GM21529 (cell line): ENCODE measurements around the gene TSPAN31.

Source experiments
- ATAC-seq: cut with Tn5 transposase; IDR thresholded peaks from one replicate; pipeline ENCODE4 v1.9.1; 2021; ENCODE audit not compliant: unreplicated experiment

Gene TSPAN31

GRCh38 chr12:57782243-57782607, 37.4 kb downstream of the TSPAN31 start:
- ATAC-seq: peak; percentile 4

- peak; percentile 84 for ATAC-seq
These were observed 38.0 kb downstream of the TSPAN31 start, which contains the start of gene TSFM for GRCh38 chr12:57782608-57783465. Gene TSFM (plus strand): TSS chr12:57782787. CDS start chr12:57782802, 15 bp downstream.

GRCh38 chr12:57783466-57783801, 38.6 kb downstream of the TSPAN31 start:
- ATAC-seq: no peak

DNA sequence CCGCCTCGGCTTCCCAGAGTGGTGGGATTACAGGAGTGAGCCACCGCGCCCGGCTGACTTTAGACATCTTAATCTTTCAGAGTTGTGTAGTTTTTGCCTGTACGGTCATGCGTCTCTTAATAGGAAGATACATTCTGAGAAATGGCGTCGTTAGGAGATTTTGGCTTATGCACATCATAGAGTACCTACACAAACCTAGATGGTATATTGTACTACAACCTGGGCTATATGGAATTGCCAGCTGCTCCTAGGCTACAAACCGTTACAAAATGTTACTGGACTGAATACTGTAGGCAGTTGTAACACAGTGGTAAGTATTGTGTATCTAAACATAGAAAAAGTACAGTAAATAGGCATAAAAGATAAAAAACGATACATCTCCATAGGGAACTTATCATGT, 39.0 kb downstream of the TSPAN31 start:
- ATAC-seq: no peak

GRCh38 chr12:57793920-57794319, 49.1 kb downstream of the TSPAN31 start:
- ATAC-seq: no peak

- no peak for ATAC-seq
These were observed 50.5 kb downstream of the TSPAN31 start for GRCh38 chr12:57795354-57795753.

DNA sequence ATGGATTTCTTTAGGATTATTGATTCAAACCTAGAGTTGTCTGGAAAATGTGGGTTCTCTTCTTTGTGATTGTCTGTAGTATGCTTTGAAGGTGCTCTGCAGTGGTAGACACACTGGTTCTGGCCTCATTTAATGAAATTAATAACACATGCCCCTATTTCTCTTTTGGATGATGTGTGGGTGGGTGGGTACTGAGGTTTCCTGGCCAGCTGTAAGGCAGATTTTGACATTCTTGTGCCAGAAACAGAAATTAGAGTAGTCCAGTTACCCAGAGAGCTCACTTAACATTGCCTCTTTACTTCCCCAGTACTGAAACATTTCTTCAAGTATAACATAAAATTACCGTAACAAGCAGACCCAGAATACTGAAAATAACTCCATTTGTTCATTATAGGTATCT, 52.2 kb downstream of the TSPAN31 start:
- ATAC-seq: no peak

DNA sequence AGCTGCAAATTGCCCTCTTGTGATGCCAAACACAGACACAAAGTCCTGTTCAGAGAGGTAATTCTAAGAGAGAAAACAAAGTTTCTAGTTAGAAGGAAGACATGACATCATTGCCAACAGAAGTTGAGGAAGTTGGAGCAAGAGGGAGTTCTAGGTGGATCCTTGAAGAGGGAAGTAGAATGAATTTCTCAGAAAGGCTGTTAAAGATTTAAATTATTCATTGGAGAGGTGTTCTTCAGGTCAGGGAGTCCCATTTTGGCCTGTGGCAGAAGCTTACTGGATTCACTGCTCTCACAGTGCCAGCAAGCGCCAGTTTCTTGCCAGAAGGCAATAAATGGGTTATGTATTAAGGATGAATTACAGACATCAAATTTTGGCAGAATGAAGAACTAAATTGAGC, 53.1 kb downstream of the TSPAN31 start:
- no peak for ATAC-seq
